Measurements from ENCODE around the gene ARL15.
A peak's percentile ranks its signal among the peaks of the same experiment; 100 is the strongest.

Gene ARL15

GRCh38 chr5:54022223-54022622, 288.1 kb downstream of the ARL15 start:
- DNase-seq (ENCODE audit: low spot score) = no peak

GRCh38 chr5:54021431-54022164, 288.8 kb downstream of the ARL15 start:
- DNase-seq (ENCODE audit: low spot score) = no peak

- no peak for DNase-seq (ENCODE audit: low spot score)
Observed at GRCh38 chr5:54018438-54018837, 291.9 kb downstream of the ARL15 start.

- DNase-seq (ENCODE audit: low spot score) = no peak
Observed at GRCh38 chr5:54017580-54017979, 292.8 kb downstream of the ARL15 start.

GRCh38 chr5:54013556-54014194, 296.7 kb downstream of the ARL15 start:
- peak; percentile 14 for DNase-seq (ENCODE audit: low spot score)

GRCh38 chr5:54009828-54010227, 300.5 kb downstream of the ARL15 start:
- no peak for DNase-seq (ENCODE audit: low spot score)

- DNase-seq (ENCODE audit: low spot score) = no peak
Observed at GRCh38 chr5:54009357-54009756, 301.0 kb downstream of the ARL15 start.

GRCh38 chr5:54007827-54008777, 302.3 kb downstream of the ARL15 start:
- DNase-seq (ENCODE audit: low spot score) = no peak

GRCh38 chr5:54004697-54005096, 305.7 kb downstream of the ARL15 start:
- DNase-seq (ENCODE audit: low spot score) = no peak

- no peak for DNase-seq (ENCODE audit: low spot score)
Observed at GRCh38 chr5:54002779-54003178, 307.6 kb downstream of the ARL15 start.

- DNase-seq (ENCODE audit: low spot score) = no peak
Observed at GRCh38 chr5:54001976-54002775, 308.2 kb downstream of the ARL15 start.

- DNase-seq (ENCODE audit: low spot score) = no peak
Observed at GRCh38 chr5:54000011-54000410, 310.4 kb downstream of the ARL15 start.

- DNase-seq (ENCODE audit: low spot score) = no peak
Observed at GRCh38 chr5:53997736-53998627, 312.4 kb downstream of the ARL15 start.

GRCh38 chr5:53996008-53996407, 314.4 kb downstream of the ARL15 start:
- no peak for DNase-seq (ENCODE audit: low spot score)

GRCh38 chr5:53994148-53994547, 316.2 kb downstream of the ARL15 start:
- DNase-seq (ENCODE audit: low spot score) = no peak

GRCh38 chr5:53991942-53992341, 318.4 kb downstream of the ARL15 start:
- no peak for DNase-seq (ENCODE audit: low spot score)

- DNase-seq (ENCODE audit: low spot score) = no peak
Observed at GRCh38 chr5:53987101-53987500, 323.3 kb downstream of the ARL15 start.

- no peak for DNase-seq (ENCODE audit: low spot score)
Observed at GRCh38 chr5:53985796-53986195, 324.6 kb downstream of the ARL15 start.

GRCh38 chr5:53984971-53985370, 325.4 kb downstream of the ARL15 start:
- no peak for DNase-seq (ENCODE audit: low spot score)

- DNase-seq (ENCODE audit: low spot score) = no peak
Observed at GRCh38 chr5:53983568-53984460, 326.6 kb downstream of the ARL15 start.
